ENCODE measurements around the gene HSFX3.
A peak's percentile ranks its signal among the peaks of the same experiment; 100 is the strongest.
"Not testable (repeated sequence)": the region's sequence is repeated elsewhere in the genome, so short reads cannot be mapped to it uniquely, and the experiment has no call there.

The HSFX3 gene

DNA sequence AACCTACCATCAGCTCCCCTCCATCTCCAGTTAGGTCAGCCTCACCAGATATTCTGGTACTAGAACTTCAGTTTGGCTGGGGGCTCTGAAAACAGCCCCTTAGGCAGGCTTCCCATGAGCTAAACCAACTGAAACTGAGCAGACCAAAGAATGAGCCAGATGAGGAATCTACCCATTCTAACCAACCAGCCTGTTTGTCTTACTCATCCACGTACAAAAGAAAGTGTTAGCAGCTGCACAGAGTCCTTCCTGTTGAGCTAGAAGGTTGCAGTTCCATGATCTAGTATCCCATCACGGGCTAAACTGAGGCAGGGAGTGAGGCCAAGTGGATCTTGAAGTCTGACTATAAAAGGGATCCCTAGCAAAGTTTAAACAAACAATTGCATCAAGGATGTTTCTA, 20.0 kb upstream of the HSFX3 start:
- no peak overlapping the region for H3K4me3 ChIP-seq (ENCODE audit: low read depth, low read length)
- DNase-seq (ENCODE audit: low read depth), result peak; percentile 2

DNA sequence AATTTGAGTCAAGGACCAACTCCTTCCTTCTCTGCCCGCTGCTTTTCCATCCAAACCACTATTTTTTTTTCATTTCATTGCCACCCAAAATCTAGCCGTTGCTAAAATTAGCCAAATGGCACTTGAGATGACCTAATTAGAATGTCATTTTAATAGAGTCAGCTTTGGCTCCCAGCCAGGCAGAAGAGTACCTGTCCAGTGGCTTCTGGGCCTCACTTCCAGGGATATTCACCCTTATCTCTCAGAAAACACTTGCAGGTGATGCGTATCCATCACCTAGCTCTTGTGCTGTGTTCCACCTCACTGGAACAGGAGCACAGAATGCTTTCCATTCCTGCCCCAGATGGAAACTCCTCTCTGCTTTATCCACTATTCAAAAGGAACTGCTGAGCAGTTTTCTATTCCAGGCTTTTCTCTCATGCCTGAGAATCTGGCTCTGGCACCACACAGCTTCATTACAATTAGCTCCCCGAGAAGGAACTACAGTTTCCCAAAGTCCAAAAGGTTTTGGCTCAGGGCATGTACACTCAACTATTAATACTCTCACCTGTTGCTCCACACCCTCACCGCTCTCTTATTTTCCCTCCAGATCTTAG, 19.1 kb upstream of the HSFX3 start:
- TF ChIP-seq, protein P1, sequence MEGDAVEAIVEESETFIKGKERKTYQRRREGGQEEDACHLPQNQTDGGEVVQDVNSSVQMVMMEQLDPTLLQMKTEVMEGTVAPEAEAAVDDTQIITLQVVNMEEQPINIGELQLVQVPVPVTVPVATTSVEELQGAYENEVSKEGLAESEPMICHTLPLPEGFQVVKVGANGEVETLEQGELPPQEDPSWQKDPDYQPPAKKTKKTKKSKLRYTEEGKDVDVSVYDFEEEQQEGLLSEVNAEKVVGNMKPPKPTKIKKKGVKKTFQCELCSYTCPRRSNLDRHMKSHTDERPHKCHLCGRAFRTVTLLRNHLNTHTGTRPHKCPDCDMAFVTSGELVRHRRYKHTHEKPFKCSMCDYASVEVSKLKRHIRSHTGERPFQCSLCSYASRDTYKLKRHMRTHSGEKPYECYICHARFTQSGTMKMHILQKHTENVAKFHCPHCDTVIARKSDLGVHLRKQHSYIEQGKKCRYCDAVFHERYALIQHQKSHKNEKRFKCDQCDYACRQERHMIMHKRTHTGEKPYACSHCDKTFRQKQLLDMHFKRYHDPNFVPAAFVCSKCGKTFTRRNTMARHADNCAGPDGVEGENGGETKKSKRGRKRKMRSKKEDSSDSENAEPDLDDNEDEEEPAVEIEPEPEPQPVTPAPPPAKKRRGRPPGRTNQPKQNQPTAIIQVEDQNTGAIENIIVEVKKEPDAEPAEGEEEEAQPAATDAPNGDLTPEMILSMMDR (conservative IDR thresholded peaks at IDR 0.05; ENCODE audit: low read depth, low read length), result no peak
- H3K4me3 ChIP-seq (ENCODE audit: low read depth, low read length), result no peak overlapping the region
- no peak for DNase-seq (ENCODE audit: low read depth)

More for the DNA sequence above, 20.0 kb upstream of the HSFX3 start:
- TF ChIP-seq, protein P1 (conservative IDR thresholded peaks at IDR 0.05; ENCODE audit: low read depth, low read length), result no peak

DNA sequence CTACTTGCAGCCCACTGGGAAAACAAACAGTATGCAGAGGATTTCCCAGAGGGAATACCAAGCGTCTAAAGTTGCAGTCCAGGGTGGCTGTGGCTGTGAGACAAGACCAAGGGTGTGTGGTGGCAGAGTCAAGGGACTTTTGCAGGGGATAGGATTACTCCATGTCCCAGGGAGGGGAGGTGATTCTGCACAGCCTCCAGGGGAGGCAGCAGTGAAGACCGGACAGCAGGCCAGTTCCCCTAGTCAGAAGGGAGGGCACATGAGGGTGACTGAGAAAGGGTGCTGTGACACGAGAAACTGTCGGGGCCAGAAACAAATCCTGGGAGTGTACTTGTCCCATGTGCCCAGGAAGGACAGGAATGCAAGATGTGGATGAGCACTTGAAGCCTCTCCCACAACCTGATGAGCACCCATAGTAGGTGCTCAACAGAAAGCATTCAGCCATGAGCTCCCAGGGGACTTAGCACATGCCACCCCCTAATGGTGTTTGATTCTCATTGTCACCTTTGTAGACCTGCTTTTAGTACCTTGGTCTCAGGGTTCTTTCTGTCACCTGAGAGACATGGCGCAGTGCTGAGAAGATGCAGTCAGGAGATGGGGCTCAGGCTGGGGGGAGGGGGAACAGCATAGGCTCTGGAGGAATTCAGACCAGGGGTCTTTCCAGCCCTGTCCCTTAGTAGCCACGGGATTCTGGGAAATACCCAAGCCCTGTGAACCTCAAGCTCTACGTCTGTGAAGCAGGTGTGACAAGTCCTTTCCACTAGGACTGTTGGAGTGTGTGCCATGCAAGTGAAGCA, 18.1 kb upstream of the HSFX3 start:
- no peak for DNase-seq (ENCODE audit: low read depth)
- TF ChIP-seq, protein P1 (conservative IDR thresholded peaks at IDR 0.05; ENCODE audit: low read depth, low read length), result no peak
- H3K4me3 ChIP-seq (ENCODE audit: low read depth, low read length), result no peak overlapping the region

DNA sequence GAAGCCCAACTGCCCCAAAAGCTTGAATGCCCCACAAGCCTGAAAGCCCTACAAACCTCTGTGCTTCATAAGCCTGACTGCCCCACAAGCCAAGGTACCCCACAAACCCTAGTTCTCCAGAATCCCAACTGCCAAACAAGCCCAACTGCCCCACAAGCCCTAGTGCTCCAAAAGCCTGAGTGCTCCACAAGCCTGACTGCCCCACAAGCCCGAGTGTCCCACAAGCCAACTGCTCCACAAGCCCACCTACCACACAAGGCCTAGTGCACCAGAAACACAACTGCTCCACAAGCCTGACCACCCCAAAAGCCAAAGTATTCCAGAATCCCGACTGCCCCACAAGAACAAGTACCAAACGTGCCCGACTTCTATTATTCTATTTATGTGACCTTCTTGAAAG, 13.6 kb upstream of the HSFX3 start:
- TF ChIP-seq, protein P1 (conservative IDR thresholded peaks at IDR 0.05; ENCODE audit: low read depth, low read length), result no peak
- no peak for DNase-seq (ENCODE audit: low read depth)
- no peak overlapping the region for H3K4me3 ChIP-seq (ENCODE audit: low read depth, low read length)

DNA sequence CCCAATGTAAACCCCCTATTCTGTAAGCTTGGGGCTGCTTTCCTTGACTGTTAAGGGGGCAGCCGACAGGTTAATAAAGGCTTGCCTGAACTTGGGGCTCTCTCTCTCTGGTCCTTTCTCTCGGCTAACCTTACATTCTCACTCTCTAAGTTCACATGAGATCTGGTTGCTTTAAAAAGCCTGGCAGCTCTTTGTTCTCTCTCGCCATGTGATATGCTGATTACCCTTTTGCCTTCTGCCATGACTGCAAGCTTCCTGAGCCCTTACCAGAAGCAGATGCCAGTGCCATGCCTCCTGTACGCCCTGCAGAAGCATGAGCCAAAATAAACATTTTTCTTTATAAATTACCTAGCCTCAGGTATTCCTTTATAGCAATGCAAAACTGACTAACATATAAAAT, 5.5 kb upstream of the HSFX3 start:
- H3K4me3 ChIP-seq (ENCODE audit: low read depth, low read length); DNase-seq (ENCODE audit: low read depth): not testable (repeated sequence)

DNA sequence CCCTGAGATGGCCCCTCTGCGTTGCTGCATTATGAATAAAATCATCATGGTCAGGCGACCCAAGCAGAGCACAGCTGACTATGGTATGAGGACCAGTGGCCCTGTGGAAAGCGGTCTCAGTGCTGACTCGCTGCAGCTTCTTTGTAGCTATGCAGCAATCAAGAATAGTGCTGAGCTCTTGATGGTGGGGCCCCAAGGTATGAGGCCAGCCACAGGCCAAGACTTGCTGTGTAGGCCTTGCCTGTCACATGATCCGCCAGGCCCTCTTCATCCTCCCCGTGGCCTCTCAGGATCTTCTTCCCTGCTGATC, 2.2 kb upstream of the HSFX3 start:
- not testable (repeated sequence) for H3K4me3 ChIP-seq (ENCODE audit: low read depth, low read length); DNase-seq (ENCODE audit: low read depth)

DNA sequence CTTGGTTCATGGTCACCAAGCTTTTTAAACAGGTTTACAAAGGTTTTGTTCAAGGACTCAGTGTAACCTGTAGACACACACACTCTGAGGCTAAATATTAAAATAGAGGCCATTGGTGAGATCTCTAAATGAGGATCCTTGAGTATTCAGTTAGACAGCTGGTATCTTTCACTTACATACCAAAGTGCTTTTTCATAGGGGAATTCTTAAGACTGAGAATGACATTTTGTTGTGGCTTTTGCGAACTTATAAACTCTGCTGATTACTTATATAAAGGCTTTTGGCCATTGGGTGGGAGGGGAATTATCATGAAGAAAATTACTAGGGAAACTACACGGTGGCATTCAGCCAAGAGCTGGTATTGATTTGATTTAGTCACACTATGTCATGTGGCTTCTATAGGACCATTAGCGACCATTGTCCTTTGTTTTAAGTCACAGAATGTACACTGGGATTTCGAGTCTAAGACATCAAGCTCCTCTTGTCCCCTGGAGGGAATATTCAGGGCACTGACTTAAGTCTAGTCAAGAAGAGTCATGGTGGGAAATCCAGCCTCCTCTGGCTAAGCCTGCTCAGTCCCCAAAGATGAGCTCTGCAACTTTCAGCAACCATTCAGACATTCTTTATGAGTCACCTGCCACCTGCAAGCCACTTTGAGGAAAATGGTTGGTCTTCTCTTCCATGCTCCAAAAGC, 1.7 kb upstream of the HSFX3 start:
- not testable (repeated sequence) for DNase-seq (ENCODE audit: low read depth)

DNA sequence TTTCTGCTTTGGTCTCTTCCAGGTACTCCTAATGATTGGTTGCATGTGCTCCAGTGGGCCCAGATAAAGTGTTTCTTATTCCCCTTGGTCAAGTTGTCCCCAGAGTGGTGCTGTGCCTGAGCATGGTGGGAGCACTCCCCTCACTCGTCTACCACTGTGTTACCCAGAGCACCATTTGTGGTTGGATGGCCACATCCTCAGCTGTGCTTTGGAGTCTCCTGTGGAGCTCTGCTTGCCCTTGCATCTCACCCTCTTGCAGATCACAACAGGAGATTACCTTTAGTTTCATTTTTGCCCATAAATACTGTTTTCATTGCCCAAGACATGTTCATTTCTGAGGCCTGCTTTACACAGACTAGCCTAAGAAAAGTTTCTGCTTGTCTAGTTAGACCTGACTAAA, 730 bp upstream of the HSFX3 start:
- DNase-seq (ENCODE audit: low read depth); H3K4me3 ChIP-seq (ENCODE audit: low read depth, low read length): not testable (repeated sequence)

More for the DNA sequence above, 1.7 kb upstream of the HSFX3 start:
- not testable (repeated sequence) for H3K4me3 ChIP-seq (ENCODE audit: low read depth, low read length)

DNA sequence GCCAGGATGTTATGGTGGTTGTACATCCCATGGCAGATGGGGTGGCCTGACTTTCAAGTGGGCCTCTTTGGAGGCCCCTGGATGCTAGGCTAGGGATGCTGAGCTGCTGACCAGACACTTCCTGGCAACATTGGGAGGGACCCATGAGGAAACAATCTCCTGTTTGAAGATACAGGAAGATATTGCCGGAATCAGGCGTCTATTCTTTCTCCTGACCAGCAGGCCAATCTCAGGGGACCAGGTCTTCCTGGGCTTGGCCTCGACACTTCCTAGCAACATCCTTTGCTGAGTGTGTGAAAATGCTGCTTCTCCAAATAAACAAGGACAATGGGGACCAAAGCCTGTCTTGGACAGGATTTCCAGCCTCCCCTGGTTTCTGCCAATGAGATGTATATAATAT, 1.9 kb downstream of the HSFX3 start:
- H3K4me3 ChIP-seq (ENCODE audit: low read depth, low read length), result not testable (repeated sequence)

DNA sequence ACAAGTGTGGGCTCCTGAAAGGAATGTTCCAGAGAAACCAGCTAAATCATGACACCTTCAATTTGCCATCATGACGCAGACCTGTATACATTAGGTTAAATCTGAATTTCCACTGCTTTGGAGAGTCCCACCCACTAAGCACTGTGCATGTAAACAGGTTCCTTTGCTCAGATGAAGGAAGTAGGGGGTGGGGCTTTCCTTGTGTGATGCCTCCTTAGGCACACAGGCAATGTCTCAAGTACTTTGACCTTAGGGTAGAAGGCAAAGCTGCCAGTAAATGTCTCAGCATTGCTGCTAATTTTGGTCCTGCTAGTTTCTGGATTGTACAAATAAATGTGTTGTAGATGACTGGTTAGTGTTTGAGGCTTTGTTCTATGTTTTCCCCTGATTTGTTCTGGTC, 2.8 kb downstream of the HSFX3 start:
- not testable (repeated sequence) for H3K4me3 ChIP-seq (ENCODE audit: low read depth, low read length); DNase-seq (ENCODE audit: low read depth)

More for the DNA sequence above, 1.9 kb downstream of the HSFX3 start:
- not testable (repeated sequence) for DNase-seq (ENCODE audit: low read depth)

All from choroid plexus epithelial cell (primary cell).